ENCODE results near the gene RCE1. TPM values are rescaled to one million over a fixed set of nuclear protein-coding genes. Genes with fewer than 3 reads are reported as not detected.
A peak's percentile ranks its signal among the peaks of the same experiment; 100 is the strongest.

RCE1 gene
- total and polyA plus RNA-seq, 2 donors (not counting 1 experiment from before 2014, with no cell fraction given): 7.0 to 14.4 TPM

- no peaks in the 10 kb centered on the region for H4K20me1 ChIP-seq (ENCODE audit: control insufficient read depth, extremely low read depth, insufficient read depth, low read length)
- H3K27me3 ChIP-seq (ENCODE audit: control insufficient read depth, insufficient read depth, low read length): no peaks in the 10 kb centered on the region
- H3K36me3 ChIP-seq (ENCODE audit: control insufficient read depth, insufficient read depth, low read length): peaks cover 10% of the 10 kb centered on the region
- peaks cover 6% of the 10 kb centered on the region for H3K79me2 ChIP-seq (ENCODE audit: control insufficient read depth, insufficient read depth, low read length)
- H3K9ac ChIP-seq (ENCODE audit: insufficient read depth, low read length): no peak overlapping the region
- no peak for DNase-seq (ENCODE audit: low read depth in 2 of 2)
- no peak overlapping the region for H3K4me3 ChIP-seq (replicated peaks in 1 of 4; ENCODE audit: control extremely low read depth in 1 of 4, insufficient read depth in 1 of 4, low read depth in 3 of 4, low read length in 4 of 4)
- H3K4me1 ChIP-seq (ENCODE audit: control insufficient read depth, extremely low read depth, insufficient read depth, low read length): peaks cover 3% of the 10 kb centered on the region
- no peak overlapping the region for H2AFZ ChIP-seq (ENCODE audit: low read length)
- H3K4me2 ChIP-seq (ENCODE audit: extremely low read depth, insufficient read depth, low read length): no peak overlapping the region
- TF ChIP-seq EZH2 (IDR thresholded peaks at IDR 0.05; ENCODE audit: low read length, missing control alignments): no peak
- no peak for TF ChIP-seq CTCF (conservative IDR thresholded peaks at IDR 0.05 in 1 of 2, IDR thresholded peaks at IDR 0.05 in 1 of 2; ENCODE audit: low read depth in 1 of 2, low read length in 2 of 2)
- H3K27ac ChIP-seq (ENCODE audit: insufficient read depth, low read length): no peak overlapping the region
- H3K9me3 ChIP-seq (ENCODE audit: control insufficient read depth, insufficient read depth, low read depth, low read length): no peaks in the 10 kb centered on the region
Measured at GRCh38 chr11:66854729-66855211, 11.5 kb downstream of the RCE1 start.

GRCh38 chr11:66855574-66856495 lies 12.6 kb downstream of the RCE1 start:
- Histone ChIP-seq H2AFZ (ENCODE audit: low read length) (peak overlapping the region; percentile 71), H3K36me3 (ENCODE audit: control insufficient read depth, insufficient read depth, low read length) (peaks cover 10% of the 10 kb centered on the region), H3K79me2 (ENCODE audit: control insufficient read depth, insufficient read depth, low read length) (peaks cover 6% of the 10 kb centered on the region), H3K27me3 (ENCODE audit: control insufficient read depth, insufficient read depth, low read length) (no peaks in the 10 kb centered on the region), H3K27ac (ENCODE audit: insufficient read depth, low read length) (peak overlapping the region; percentile 82), H3K4me1 (ENCODE audit: control insufficient read depth, extremely low read depth, insufficient read depth, low read length) (peaks cover 3% of the 10 kb centered on the region), H3K4me2 (ENCODE audit: extremely low read depth, insufficient read depth, low read length) (peak overlapping the region; percentile 95), H3K9me3 (ENCODE audit: control insufficient read depth, insufficient read depth, low read depth, low read length) (no peaks in the 10 kb centered on the region), H3K4me3 (replicated peaks in 1 of 4; ENCODE audit: control extremely low read depth in 1 of 4, insufficient read depth in 1 of 4, low read depth in 3 of 4, low read length in 4 of 4) (peak overlapping the region; percentile 67 to 68 (median 68)), H4K20me1 (ENCODE audit: control insufficient read depth, extremely low read depth, insufficient read depth, low read length) (no peaks in the 10 kb centered on the region), H3K9ac (ENCODE audit: insufficient read depth, low read length) (peak overlapping the region; percentile 65)
- no peak for TF ChIP-seq EZH2 (IDR thresholded peaks at IDR 0.05; ENCODE audit: low read length, missing control alignments)
- no peak for TF ChIP-seq CTCF (conservative IDR thresholded peaks at IDR 0.05 in 1 of 2, IDR thresholded peaks at IDR 0.05 in 1 of 2; ENCODE audit: low read depth in 1 of 2, low read length in 2 of 2)
- DNase-seq (ENCODE audit: low read depth in 2 of 2): peak; percentile 89

GRCh38 chr11:66856496-66857233 lies 13.4 kb downstream of the RCE1 start, which contains the start of gene LRFN4:
Gene LRFN4, plus strand, starts transcription at chr11:66857064. Its CDS starts 681 bp downstream, at chr11:66857745.
- DNase-seq (ENCODE audit: low read depth in 2 of 2): peak in 1 of 2 donors; percentile 51
- H3K9me3 ChIP-seq (ENCODE audit: control insufficient read depth, insufficient read depth, low read depth, low read length): no peaks in the 10 kb centered on the region
- TF ChIP-seq CTCF (conservative IDR thresholded peaks at IDR 0.05 in 1 of 2, IDR thresholded peaks at IDR 0.05 in 1 of 2; ENCODE audit: low read depth in 1 of 2, low read length in 2 of 2): no peak

More at GRCh38 chr11:66856496-66857233, 13.4 kb downstream of the RCE1 start, which contains the start of gene LRFN4:
- H3K4me3 ChIP-seq (replicated peaks in 1 of 4; ENCODE audit: control extremely low read depth in 1 of 4, insufficient read depth in 1 of 4, low read depth in 3 of 4, low read length in 4 of 4): peak within 1 kb of the TSS; percentile 67 to 68 (median 68)
- peak within 1 kb of the TSS; percentile 82 for H3K27ac ChIP-seq (ENCODE audit: insufficient read depth, low read length)
- H3K9ac ChIP-seq (ENCODE audit: insufficient read depth, low read length): peak within 1 kb of the TSS; percentile 65
- no peaks in the 10 kb centered on the region for H4K20me1 ChIP-seq (ENCODE audit: control insufficient read depth, extremely low read depth, insufficient read depth, low read length)
- no peaks in the 10 kb centered on the region for H3K27me3 ChIP-seq (ENCODE audit: control insufficient read depth, insufficient read depth, low read length)
- peaks cover 10% of the 10 kb centered on the region for H3K36me3 ChIP-seq (ENCODE audit: control insufficient read depth, insufficient read depth, low read length)
- peaks cover 3% of the 10 kb centered on the region for H3K4me1 ChIP-seq (ENCODE audit: control insufficient read depth, extremely low read depth, insufficient read depth, low read length)
- H3K4me2 ChIP-seq (ENCODE audit: extremely low read depth, insufficient read depth, low read length): peak within 1 kb of the TSS; percentile 95
- peaks cover 6% of the 10 kb centered on the region for H3K79me2 ChIP-seq (ENCODE audit: control insufficient read depth, insufficient read depth, low read length)
- H2AFZ ChIP-seq (ENCODE audit: low read length): peak within 1 kb of the TSS; percentile 72

Data from fibroblast of lung (primary cell).